Measurements from ENCODE around the gene FRMD4B.

Gene FRMD4B

GRCh38 chr3:69378112-69378802 lies 7.6 kb downstream of the FRMD4B start:
- Histone ChIP-seq H3K36me3 (ENCODE audit: insufficient read depth, low read length) (no peaks in the 10 kb centered on the region), H3K4me3 (ENCODE audit: low read length) (no peak overlapping the region), H3K27ac (ENCODE audit: low read depth, low read length) (no peak overlapping the region), H3K4me1 (ENCODE audit: insufficient read depth, low read length) (no peaks in the 10 kb centered on the region), H3K27me3 (ENCODE audit: insufficient read depth, low read length) (no peaks in the 10 kb centered on the region), H3K9me3 (ENCODE audit: insufficient read depth, low read depth, low read length) (no peaks in the 10 kb centered on the region), H3K9ac (ENCODE audit: low read depth, low read length) (no peak overlapping the region)
- WGBS = 95% methylated on average over 3 of the region's 3 CpGs

GRCh38 chr3:69377262-69377661 lies 8.6 kb downstream of the FRMD4B start:
- Histone ChIP-seq H3K36me3 (ENCODE audit: insufficient read depth, low read length) (no peaks in the 10 kb centered on the region), H3K4me1 (ENCODE audit: insufficient read depth, low read length) (no peaks in the 10 kb centered on the region; the same call in 1 of the 2 replicates), H3K27ac (ENCODE audit: low read depth, low read length) (no peak overlapping the region), H3K27me3 (ENCODE audit: insufficient read depth, low read length) (no peaks in the 10 kb centered on the region), H3K9me3 (ENCODE audit: insufficient read depth, low read depth, low read length) (no peaks in the 10 kb centered on the region), H3K4me3 (ENCODE audit: low read length) (no peak overlapping the region), H3K9ac (ENCODE audit: low read depth, low read length) (no peak overlapping the region)
- 77% methylated on average over 3 of the region's 3 CpGs for WGBS

GRCh38 chr3:69376731-69377130 lies 9.2 kb downstream of the FRMD4B start:
- Histone ChIP-seq H3K27ac (ENCODE audit: low read depth, low read length) (no peak overlapping the region), H3K4me3 (ENCODE audit: low read length) (no peak overlapping the region), H3K9me3 (ENCODE audit: insufficient read depth, low read depth, low read length) (no peaks in the 10 kb centered on the region), H3K4me1 (ENCODE audit: insufficient read depth, low read length) (no peaks in the 10 kb centered on the region; the same call in 1 of the 2 replicates), H3K9ac (ENCODE audit: low read depth, low read length) (no peak overlapping the region), H3K27me3 (ENCODE audit: insufficient read depth, low read length) (no peaks in the 10 kb centered on the region), H3K36me3 (ENCODE audit: insufficient read depth, low read length) (no peaks in the 10 kb centered on the region)
- WGBS = 94% methylated on average over 2 of the region's 2 CpGs

GRCh38 chr3:69371816-69372215 lies 14.1 kb downstream of the FRMD4B start:
- no peaks in the 10 kb centered on the region for H3K36me3 ChIP-seq (ENCODE audit: insufficient read depth, low read length)
- no peak overlapping the region for H3K4me3 ChIP-seq (ENCODE audit: low read length)
- no peaks in the 10 kb centered on the region; the same call in 1 of the 2 replicates for H3K4me1 ChIP-seq (ENCODE audit: insufficient read depth, low read length)
- H3K27me3 ChIP-seq (ENCODE audit: insufficient read depth, low read length) = no peaks in the 10 kb centered on the region
- no peak overlapping the region for H3K9ac ChIP-seq (ENCODE audit: low read depth, low read length)
- H3K27ac ChIP-seq (ENCODE audit: low read depth, low read length) = no peak overlapping the region
- 93% methylated on average over 5 of the region's 5 CpGs for WGBS
- no peaks in the 10 kb centered on the region for H3K9me3 ChIP-seq (ENCODE audit: insufficient read depth, low read depth, low read length)

DNA sequence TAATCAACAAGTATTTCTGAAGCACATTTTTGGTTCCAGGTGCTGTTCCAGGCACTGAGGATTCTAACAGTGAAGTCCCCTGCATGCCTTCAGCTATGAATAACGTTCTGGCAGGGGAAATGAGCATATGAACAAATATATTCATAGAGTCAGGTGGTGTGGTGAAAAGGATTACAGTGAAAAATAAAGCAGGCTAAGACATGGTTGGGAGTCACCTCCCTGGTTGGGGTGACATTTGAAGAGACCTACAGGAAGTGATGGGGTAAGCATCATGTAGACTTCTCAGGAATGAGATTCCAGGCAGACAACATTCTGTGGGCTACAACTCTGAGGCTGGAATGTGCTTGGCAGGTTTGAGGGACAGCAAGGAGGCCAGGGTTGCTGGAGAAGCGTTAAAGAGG lies 15.0 kb downstream of the FRMD4B start:
- Histone ChIP-seq H3K27ac (ENCODE audit: low read depth, low read length) (no peak overlapping the region), H3K9me3 (ENCODE audit: insufficient read depth, low read depth, low read length) (no peaks in the 10 kb centered on the region), H3K4me1 (ENCODE audit: insufficient read depth, low read length) (no peaks in the 10 kb centered on the region; the same call in 1 of the 2 replicates), H3K9ac (ENCODE audit: low read depth, low read length) (no peak overlapping the region), H3K27me3 (ENCODE audit: insufficient read depth, low read length) (no peaks in the 10 kb centered on the region), H3K4me3 (ENCODE audit: low read length) (no peak overlapping the region), H3K36me3 (ENCODE audit: insufficient read depth, low read length) (no peaks in the 10 kb centered on the region)
- WGBS = 80% methylated on average over 2 of the region's 2 CpGs

- WGBS = 92% methylated on average over 17 of the region's 17 CpGs
- Histone ChIP-seq H3K36me3 (ENCODE audit: insufficient read depth, low read length) (no peaks in the 10 kb centered on the region), H3K9ac (ENCODE audit: low read depth, low read length) (no peak overlapping the region), H3K4me3 (ENCODE audit: low read length) (no peak overlapping the region), H3K27ac (ENCODE audit: low read depth, low read length) (no peak overlapping the region), H3K27me3 (ENCODE audit: insufficient read depth, low read length) (no peaks in the 10 kb centered on the region), H3K4me1 (ENCODE audit: insufficient read depth, low read length) (no peaks in the 10 kb centered on the region; the same call in 1 of the 2 replicates), H3K9me3 (ENCODE audit: insufficient read depth, low read depth, low read length) (no peaks in the 10 kb centered on the region)
These were observed 15.6 kb downstream of the FRMD4B start for GRCh38 chr3:69370156-69370883.

- 95% methylated on average over 5 of the region's 5 CpGs for WGBS
- H3K36me3 ChIP-seq (ENCODE audit: insufficient read depth, low read length) = no peaks in the 10 kb centered on the region
- no peak overlapping the region for H3K9ac ChIP-seq (ENCODE audit: low read depth, low read length)
- H3K4me3 ChIP-seq (ENCODE audit: low read length) = no peak overlapping the region
- H3K9me3 ChIP-seq (ENCODE audit: insufficient read depth, low read depth, low read length) = no peaks in the 10 kb centered on the region
- no peaks in the 10 kb centered on the region for H3K27me3 ChIP-seq (ENCODE audit: insufficient read depth, low read length)
- H3K4me1 ChIP-seq (ENCODE audit: insufficient read depth, low read length) = no peaks in the 10 kb centered on the region; the same call in 1 of the 2 replicates
- no peak overlapping the region for H3K27ac ChIP-seq (ENCODE audit: low read depth, low read length)
These were observed 17.7 kb downstream of the FRMD4B start for GRCh38 chr3:69368129-69368741.

GRCh38 chr3:69367586-69367985 lies 18.3 kb downstream of the FRMD4B start:
- H3K4me3 ChIP-seq (ENCODE audit: low read length) = no peak overlapping the region
- no peak overlapping the region for H3K27ac ChIP-seq (ENCODE audit: low read depth, low read length)
- H3K9me3 ChIP-seq (ENCODE audit: insufficient read depth, low read depth, low read length) = no peaks in the 10 kb centered on the region
- H3K4me1 ChIP-seq (ENCODE audit: insufficient read depth, low read length) = no peaks in the 10 kb centered on the region
- WGBS = 71% methylated on average over 3 of the region's 3 CpGs
- H3K9ac ChIP-seq (ENCODE audit: low read depth, low read length) = no peak overlapping the region
- H3K27me3 ChIP-seq (ENCODE audit: insufficient read depth, low read length) = no peaks in the 10 kb centered on the region
- no peaks in the 10 kb centered on the region for H3K36me3 ChIP-seq (ENCODE audit: insufficient read depth, low read length)

GRCh38 chr3:69364354-69364753 lies 21.5 kb downstream of the FRMD4B start:
- no peaks in the 10 kb centered on the region for H3K36me3 ChIP-seq (ENCODE audit: insufficient read depth, low read length)
- WGBS = 93% methylated on average over 5 of the region's 5 CpGs

GRCh38 chr3:69360690-69361089 lies 25.2 kb downstream of the FRMD4B start:
- Histone ChIP-seq H3K4me1 (ENCODE audit: insufficient read depth, low read length) (peaks cover 6% of the 10 kb centered on the region; the same call in 1 of the 2 replicates), H3K9me3 (ENCODE audit: insufficient read depth, low read depth, low read length) (no peaks in the 10 kb centered on the region), H3K9ac (ENCODE audit: low read depth, low read length) (no peak overlapping the region), H3K27ac (ENCODE audit: low read depth, low read length) (no peak overlapping the region), H3K27me3 (ENCODE audit: insufficient read depth, low read length) (no peaks in the 10 kb centered on the region), H3K4me3 (ENCODE audit: low read length) (no peak overlapping the region), H3K36me3 (ENCODE audit: insufficient read depth, low read length) (no peaks in the 10 kb centered on the region)
- WGBS = 83% methylated on average over 1 of the region's 2 CpGs

More at GRCh38 chr3:69364354-69364753, 21.5 kb downstream of the FRMD4B start:
- no peaks in the 10 kb centered on the region for H3K27me3 ChIP-seq (ENCODE audit: insufficient read depth, low read length)
- H3K9ac ChIP-seq (ENCODE audit: low read depth, low read length) = no peak overlapping the region
- H3K27ac ChIP-seq (ENCODE audit: low read depth, low read length) = no peak overlapping the region
- no peak overlapping the region for H3K4me3 ChIP-seq (ENCODE audit: low read length)
- peaks cover 6% of the 10 kb centered on the region; the same call in 1 of the 2 replicates for H3K4me1 ChIP-seq (ENCODE audit: insufficient read depth, low read length)
- no peaks in the 10 kb centered on the region for H3K9me3 ChIP-seq (ENCODE audit: insufficient read depth, low read depth, low read length)

GRCh38 chr3:69359916-69360315 lies 26.0 kb downstream of the FRMD4B start:
- no peak overlapping the region for H3K9ac ChIP-seq (ENCODE audit: low read depth, low read length)
- H3K4me3 ChIP-seq (ENCODE audit: low read length) = no peak overlapping the region
- H3K27me3 ChIP-seq (ENCODE audit: insufficient read depth, low read length) = no peaks in the 10 kb centered on the region
- H3K27ac ChIP-seq (ENCODE audit: low read depth, low read length) = no peak overlapping the region
- peaks cover 6% of the 10 kb centered on the region; the same call in 1 of the 2 replicates for H3K4me1 ChIP-seq (ENCODE audit: insufficient read depth, low read length)
- no peaks in the 10 kb centered on the region for H3K36me3 ChIP-seq (ENCODE audit: insufficient read depth, low read length)
- no peaks in the 10 kb centered on the region for H3K9me3 ChIP-seq (ENCODE audit: insufficient read depth, low read depth, low read length)

All from HUES64 (cell line).